COR-L47 (cell line): ENCODE results near the gene RBM18.

Source experiments
- DNase-seq: peaks from one replicate; lab custom pipeline; 2025; lab: John Stamatoyannopoulos, UW

RBM18 gene

GRCh38 chr9:122221183-122221811, 43.3 kb downstream of the RBM18 start:
- no peak for DNase-seq

DNA sequence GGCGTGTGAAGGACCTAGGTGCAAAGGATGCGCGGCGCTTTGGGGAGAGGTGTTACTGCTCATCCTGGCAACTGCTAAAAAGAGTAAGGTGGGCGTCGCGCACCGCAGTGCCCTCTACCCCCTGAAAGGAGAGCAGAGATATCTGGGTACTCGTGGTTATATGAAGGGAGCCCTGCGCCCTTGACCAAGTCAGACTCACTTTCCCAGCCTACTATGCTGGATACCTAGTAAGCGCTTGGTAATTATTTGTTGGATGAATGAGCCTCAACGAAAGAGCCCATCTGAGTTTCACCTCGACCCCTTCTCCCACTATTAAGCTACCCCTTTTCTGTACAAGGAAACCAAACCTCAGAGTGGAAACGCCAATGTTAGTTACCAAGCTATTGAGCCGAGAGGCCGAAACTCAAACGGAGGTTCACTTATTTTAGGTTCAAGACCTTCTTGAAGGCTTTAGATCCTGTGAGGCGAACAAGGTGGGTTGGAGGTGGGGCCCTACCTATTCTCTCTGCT, 43.9 kb downstream of the RBM18 start:
- no peak for DNase-seq

DNA sequence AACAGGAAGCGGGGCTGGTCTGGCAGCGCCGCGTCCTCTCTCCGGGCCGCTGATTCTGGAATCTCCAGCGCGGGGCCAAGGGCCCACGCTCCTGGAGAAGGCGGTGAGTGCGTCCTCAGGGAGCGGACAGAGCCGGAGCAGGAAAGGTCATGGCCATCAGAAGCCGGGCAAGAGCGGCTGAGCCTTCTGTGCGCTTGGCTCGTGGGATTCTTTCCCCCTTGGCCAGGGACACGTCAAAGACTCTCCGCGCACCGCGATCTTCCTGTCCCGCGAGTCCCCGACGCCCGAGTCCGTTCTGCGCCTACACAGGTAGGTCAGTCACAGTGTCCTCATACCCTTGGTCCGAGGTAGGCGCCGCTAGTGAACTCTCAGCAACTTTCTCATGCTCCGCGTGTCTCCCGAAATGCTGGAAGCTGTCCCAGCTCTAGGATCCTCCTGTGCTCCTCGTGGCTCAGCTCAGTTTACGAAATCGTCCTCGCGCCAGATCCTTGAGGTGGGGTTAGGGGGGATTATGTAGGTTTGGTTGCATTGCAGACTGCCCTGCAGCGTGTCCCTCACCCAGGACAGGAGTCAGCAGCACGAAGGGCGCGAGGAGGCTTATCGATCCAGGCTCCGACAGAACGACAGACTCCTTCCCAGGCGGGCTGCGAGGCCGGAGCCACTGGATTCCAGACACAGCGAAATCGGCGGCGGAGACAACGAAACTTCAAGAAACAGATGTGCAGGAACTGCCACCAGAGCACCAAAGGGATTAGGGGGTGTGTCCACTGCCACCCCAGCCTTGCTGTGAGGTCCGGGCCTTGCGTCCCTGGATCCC, 44.6 kb downstream of the RBM18 start:
- no peak for DNase-seq

DNA sequence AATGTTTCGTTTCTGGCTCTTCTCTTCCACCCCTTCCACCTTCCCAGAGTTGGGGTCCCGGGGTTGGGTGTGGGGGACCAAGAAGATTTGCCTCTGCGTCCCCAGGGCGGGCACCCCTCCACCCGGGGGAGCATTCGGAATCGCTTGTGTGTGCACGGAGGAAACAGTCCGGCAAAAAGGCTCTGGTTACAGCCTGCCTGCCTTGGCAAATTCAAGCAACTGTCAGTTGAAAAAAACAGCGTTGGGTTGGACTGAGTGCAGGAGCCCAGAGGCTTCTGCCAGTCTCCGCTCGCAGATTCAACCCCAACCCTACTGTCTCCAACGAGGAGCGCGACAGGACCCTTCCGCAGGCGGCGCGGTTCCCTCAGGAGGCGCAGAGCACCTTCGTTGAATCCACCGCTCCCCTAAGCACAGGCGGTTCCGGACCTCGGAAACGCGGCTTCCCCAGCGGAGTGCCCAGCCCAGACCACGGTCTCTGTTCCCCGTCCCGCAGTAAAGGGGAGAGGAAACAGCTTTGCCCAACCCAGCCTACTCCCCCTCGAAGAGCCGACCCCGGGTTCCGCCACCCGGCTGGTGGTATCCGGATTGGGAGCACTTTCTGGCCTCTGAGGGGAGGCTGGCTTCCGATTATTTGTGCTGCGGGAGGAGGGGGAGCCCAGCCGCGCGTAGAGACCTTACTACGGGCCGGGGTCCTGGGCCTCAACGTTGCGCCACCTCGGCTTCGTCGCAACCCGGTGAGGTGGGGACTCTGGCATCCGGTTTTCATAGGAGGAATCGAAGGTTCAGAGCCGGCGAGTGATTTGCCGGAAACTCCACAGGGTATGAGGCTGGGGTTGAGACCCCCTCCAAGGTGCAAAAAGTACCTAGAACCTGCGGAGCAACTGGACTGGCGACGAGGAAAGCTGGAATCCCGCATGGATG, 45.4 kb downstream of the RBM18 start:
- no peak for DNase-seq

- DNase-seq, result no peak
Observed at GRCh38 chr9:122218071-122218934, 46.3 kb downstream of the RBM18 start.

GRCh38 chr9:122217640-122218039, 47.0 kb downstream of the RBM18 start:
- DNase-seq, result no peak

- DNase-seq, result no peak
Observed at GRCh38 chr9:122216798-122217418, 47.7 kb downstream of the RBM18 start.

GRCh38 chr9:122216138-122216797, 48.4 kb downstream of the RBM18 start:
- no peak for DNase-seq

GRCh38 chr9:122215663-122216062, 49.0 kb downstream of the RBM18 start:
- no peak for DNase-seq

DNA sequence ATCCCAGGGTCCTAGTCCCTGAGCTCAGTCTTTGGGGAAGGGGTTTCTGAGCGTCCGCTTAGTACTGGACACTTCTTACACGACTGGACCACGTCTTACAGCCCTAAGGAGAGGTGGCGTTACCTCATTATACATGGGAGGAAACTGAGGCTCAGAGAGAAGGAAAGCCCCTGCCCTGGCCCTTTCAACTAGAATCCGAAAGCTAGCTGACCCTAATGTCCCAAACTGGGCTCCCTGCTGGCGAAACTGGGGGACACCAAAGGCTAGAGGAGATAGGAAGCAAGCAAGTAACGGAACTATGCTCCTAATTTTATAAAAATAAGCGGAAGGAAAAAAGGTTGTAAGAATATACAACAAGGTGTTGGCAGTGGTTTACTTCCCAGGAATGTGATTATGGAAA, 50.1 kb downstream of the RBM18 start:
- no peak for DNase-seq

DNA sequence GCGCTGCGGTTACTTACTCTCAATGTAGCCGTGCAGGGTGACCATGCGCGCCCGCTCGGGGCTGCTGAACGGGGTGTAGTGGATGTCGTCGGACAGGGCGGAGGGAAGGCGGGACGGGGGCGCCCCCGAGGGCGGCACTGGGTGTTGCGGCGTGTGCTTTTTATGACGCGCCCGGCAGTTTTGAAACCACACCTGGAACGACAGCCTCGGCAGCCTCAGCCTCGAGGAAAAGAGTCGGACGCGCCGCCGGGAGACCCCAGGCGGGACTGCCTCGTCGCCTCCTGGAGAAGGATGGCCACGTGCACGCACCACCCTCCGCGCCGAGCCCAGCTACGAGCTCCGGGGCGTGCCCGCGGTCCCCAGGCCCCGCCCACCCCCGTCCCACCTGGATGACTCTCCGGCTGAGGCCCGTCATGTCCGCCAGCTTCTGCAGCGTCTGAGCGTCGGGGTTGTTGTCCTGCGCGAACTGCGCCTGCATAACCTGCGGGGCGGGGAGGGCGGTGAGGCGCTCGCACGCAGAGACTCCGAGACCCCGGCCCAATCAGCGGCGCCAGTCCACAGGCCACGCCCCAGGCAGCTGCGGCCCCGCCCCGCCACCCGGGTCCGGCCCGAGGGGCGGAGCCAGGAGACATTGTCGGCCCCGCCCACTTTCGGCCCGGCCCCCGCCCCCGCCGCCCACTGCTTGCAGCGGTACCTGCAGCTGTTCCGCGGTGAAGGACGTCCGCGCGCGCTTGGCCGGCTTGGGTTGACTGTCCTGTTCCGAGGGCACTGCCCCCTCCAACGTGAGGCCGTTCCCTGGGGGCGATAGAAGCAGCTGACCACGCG, 50.8 kb downstream of the RBM18 start:
- DNase-seq, result peak; percentile 91

DNA sequence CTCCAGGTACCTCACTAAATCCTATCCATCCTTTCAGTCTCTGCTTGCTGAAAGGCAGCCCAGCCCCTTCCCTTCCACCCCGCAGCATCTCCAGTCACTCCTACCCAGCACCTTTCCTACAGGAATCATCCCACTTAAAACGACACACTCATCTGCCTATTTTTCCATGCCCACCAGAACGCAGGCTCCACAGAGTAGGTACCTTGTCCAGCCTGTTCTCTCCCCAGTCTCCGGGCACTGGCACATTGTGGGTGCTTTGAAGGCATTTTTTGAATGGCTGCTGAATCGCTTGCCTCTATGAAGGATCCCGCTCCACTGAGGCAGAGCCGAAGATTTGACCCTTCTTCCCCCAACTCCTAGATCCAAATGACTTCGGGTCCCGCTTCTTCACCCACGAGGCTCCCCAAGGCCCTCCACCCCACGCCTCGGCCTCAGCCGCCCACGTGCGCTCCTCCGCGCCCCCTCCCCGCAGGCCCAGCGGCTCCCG, 51.5 kb downstream of the RBM18 start:
- no peak for DNase-seq

- no peak for DNase-seq
Observed at GRCh38 chr9:122212473-122213004, 52.1 kb downstream of the RBM18 start.

GRCh38 chr9:122209451-122209850, 55.2 kb downstream of the RBM18 start:
- no peak for DNase-seq

GRCh38 chr9:122207096-122207495, 57.5 kb downstream of the RBM18 start:
- no peak for DNase-seq

- DNase-seq, result no peak
Observed at GRCh38 chr9:122206118-122207046, 58.3 kb downstream of the RBM18 start.

GRCh38 chr9:122205176-122205575, 59.5 kb downstream of the RBM18 start:
- DNase-seq, result no peak

DNA sequence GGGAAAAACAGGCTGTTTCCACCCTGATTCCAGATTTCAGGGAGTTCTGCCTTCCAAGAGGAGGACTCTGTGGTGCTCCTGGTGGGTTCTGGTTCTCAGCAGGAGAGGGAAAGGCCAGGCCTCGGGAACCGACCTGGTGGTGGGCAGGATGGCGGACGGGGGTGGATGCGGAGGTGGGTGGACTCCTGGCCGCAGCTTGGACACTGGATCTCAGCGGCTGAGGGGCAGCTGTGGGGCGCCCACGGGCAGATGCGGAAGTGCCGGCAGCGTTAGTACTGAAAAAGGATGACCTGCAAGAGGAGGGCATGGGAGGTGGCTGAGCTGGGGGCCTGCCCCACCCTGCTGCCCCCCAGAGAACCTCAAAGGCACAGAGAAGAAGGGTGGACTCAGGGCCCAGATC, 60.1 kb downstream of the RBM18 start:
- no peak for DNase-seq
